H1 (cell line): ENCODE measurements around the gene CXXC5.

Experiments
- EP300 ChIP-seq, 2 experiments: IDR thresholded peaks; 1 replicate in 1 of 2; 2 replicates in 1 of 2; pipeline ENCODE4 v1.6.1; 2011 to 2012; ENCODE audit warnings: low read depth in 2 of 2, low read length in 2 of 2, mild to moderate bottlenecking in 2 of 2, borderline replicate concordance in 1 of 2, inconsistent platforms in 1 of 2, moderate library complexity in 1 of 2
- EZH2 ChIP-seq: fragments of 200-600 bp; sonication (generic); IDR thresholded peaks from 2 replicates; pipeline ENCODE4 v1.7.1; 2012; ENCODE audit warnings: low read depth, mild to moderate bottlenecking, moderate library complexity, low read length, inconsistent platforms; ENCODE audit not compliant: severe bottlenecking
- HDAC2 ChIP-seq, 2 experiments: fragments of 300-600 bp in 1 of 2; sonication (generic) in 1 of 2; IDR thresholded peaks; 2 replicates each; pipeline ENCODE4 v1.6.1; 2011 to 2012; ENCODE audit warnings: low read depth in 2 of 2, low read length in 2 of 2, mild to moderate bottlenecking in 2 of 2, moderate library complexity in 2 of 2, borderline replicate concordance in 1 of 2, inconsistent platforms in 1 of 2
- POLR2A ChIP-seq, 2 experiments: IDR thresholded peaks; 1 replicate in 1 of 2; 2 replicates in 1 of 2; pipeline ENCODE4 v1.6.1; 2011; ENCODE audit warnings: low read depth in 2 of 2, low read length in 2 of 2, mild to moderate bottlenecking in 2 of 2; ENCODE audit errors: control extremely low read depth in 1 of 2
- RFX5 ChIP-seq: IDR thresholded peaks from 2 replicates; pipeline ENCODE4 v1.6.1; 2011; ENCODE audit warnings: low read depth, low read length, improper control_type of control experiment, borderline replicate concordance
- TAF1 ChIP-seq: IDR thresholded peaks from 2 replicates; pipeline ENCODE4 v1.6.1; 2011; ENCODE audit warnings: mild to moderate bottlenecking, low read depth, low read length
- TAF7 ChIP-seq: optimal IDR thresholded peaks from 2 replicates; pipeline ENCODE3; 2011; ENCODE audit warnings: low read depth, mild to moderate bottlenecking, inconsistent platforms, low read length, moderate library complexity, borderline replicate concordance
- USF2 ChIP-seq: IDR thresholded peaks from 2 replicates; pipeline ENCODE4 v1.6.1; 2011; ENCODE audit warnings: low read length, improper control_type of control experiment
- TF ChIP-seq, protein P1 (sequence below), 3 experiments: IDR thresholded peaks; 1 replicate in 2 of 3; 2 replicates in 1 of 3; pipeline versions ENCODE4 v1.5.1 to v1.6.1; 2011; ENCODE audit warnings: low read length in 3 of 3, mild to moderate bottlenecking in 3 of 3, inconsistent platforms in 2 of 3, low read depth in 1 of 3, moderate library complexity in 1 of 3; ENCODE audit not compliant: insufficient read depth in 1 of 3; ENCODE audit errors: control extremely low read depth in 1 of 3

GRCh38 chr5:139700711-139701055, 52.5 kb downstream of the CXXC5 start:
- TF ChIP-seq USF2 (no peak), RFX5 (no peak), HDAC2 (IDR thresholded peaks at IDR 0.05; ENCODE audit: borderline replicate concordance in 1 of 2, low read depth in 2 of 2, low read length in 2 of 2) (no peak), POLR2A (IDR thresholded peaks at IDR 0.05; ENCODE audit: control extremely low read depth in 1 of 2, low read depth in 2 of 2, low read length in 2 of 2) (no peak), EP300 (IDR thresholded peaks at IDR 0.05; ENCODE audit: borderline replicate concordance in 1 of 2, low read depth in 2 of 2, low read length in 2 of 2) (no peak), TAF1 (no peak), EZH2 (no peak), TAF7 (peak; percentile 10)
- TF ChIP-seq, protein P1, sequence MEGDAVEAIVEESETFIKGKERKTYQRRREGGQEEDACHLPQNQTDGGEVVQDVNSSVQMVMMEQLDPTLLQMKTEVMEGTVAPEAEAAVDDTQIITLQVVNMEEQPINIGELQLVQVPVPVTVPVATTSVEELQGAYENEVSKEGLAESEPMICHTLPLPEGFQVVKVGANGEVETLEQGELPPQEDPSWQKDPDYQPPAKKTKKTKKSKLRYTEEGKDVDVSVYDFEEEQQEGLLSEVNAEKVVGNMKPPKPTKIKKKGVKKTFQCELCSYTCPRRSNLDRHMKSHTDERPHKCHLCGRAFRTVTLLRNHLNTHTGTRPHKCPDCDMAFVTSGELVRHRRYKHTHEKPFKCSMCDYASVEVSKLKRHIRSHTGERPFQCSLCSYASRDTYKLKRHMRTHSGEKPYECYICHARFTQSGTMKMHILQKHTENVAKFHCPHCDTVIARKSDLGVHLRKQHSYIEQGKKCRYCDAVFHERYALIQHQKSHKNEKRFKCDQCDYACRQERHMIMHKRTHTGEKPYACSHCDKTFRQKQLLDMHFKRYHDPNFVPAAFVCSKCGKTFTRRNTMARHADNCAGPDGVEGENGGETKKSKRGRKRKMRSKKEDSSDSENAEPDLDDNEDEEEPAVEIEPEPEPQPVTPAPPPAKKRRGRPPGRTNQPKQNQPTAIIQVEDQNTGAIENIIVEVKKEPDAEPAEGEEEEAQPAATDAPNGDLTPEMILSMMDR (IDR thresholded peaks at IDR 0.05; ENCODE audit: control extremely low read depth in 1 of 3, insufficient read depth in 1 of 3, low read depth in 1 of 3, low read length in 3 of 3) = no peak
